Endodermal cell (in vitro differentiated cells): ENCODE data around the gene RPAP3. TPM values are rescaled to one million over a fixed set of nuclear protein-coding genes. Genes with fewer than 3 reads are reported as not detected.

Experiments used
- DNase-seq: peaks from one replicate; pipeline ENCODE4 v3.0.0-alpha.2; 2017
- H3K27ac ChIP-seq: 2 replicates; pipeline ENCODE4 v1.5.1; 2013; ENCODE audit warnings: mild to moderate bottlenecking, low read depth, low read length, moderate library complexity
- H3K27me3 ChIP-seq: 2 replicates; pipeline ENCODE4 v1.6.1; 2013; ENCODE audit warnings: mild to moderate bottlenecking, low read length, moderate library complexity; ENCODE audit not compliant: insufficient read depth, control insufficient read depth, poor library complexity, severe bottlenecking
- H3K36me3 ChIP-seq: 2 replicates; pipeline ENCODE4 v1.7.0; 2013; ENCODE audit warnings: mild to moderate bottlenecking, low read length, moderate library complexity; ENCODE audit not compliant: control insufficient read depth, insufficient read depth
- H3K4me1 ChIP-seq: one replicate; pipeline ENCODE4 v1.7.0; 2013; ENCODE audit warnings: low read length; ENCODE audit not compliant: control insufficient read depth, insufficient read depth
- H3K4me3 ChIP-seq: 2 replicates; pipeline ENCODE4 v1.5.1; 2013; ENCODE audit warnings: mild to moderate bottlenecking, low read length, moderate library complexity
- H3K9ac ChIP-seq: 2 replicates; pipeline ENCODE4 v1.6.1; 2013; ENCODE audit warnings: mild to moderate bottlenecking, low read length, moderate library complexity; ENCODE audit not compliant: poor library complexity, severe bottlenecking; ENCODE audit errors: extremely low read depth
- H3K9me3 ChIP-seq: 2 replicates; pipeline ENCODE4 v1.6.1; 2013; ENCODE audit warnings: mild to moderate bottlenecking, low read length, moderate library complexity; ENCODE audit not compliant: control insufficient read depth
- H3K27ac Mint-ChIP-seq: 2 replicates; pipeline ENCODE4 v1.8.0; 2020; ENCODE audit warnings: mixed read lengths
- H3K27me3 Mint-ChIP-seq: 2 replicates; pipeline ENCODE4 v1.8.0; 2021; ENCODE audit warnings: mild to moderate bottlenecking, mixed read lengths; ENCODE audit not compliant: insufficient read depth
- H3K36me3 Mint-ChIP-seq: 2 replicates; pipeline ENCODE4 v1.8.0; 2020; ENCODE audit warnings: low read depth, mixed read lengths
- H3K4me1 Mint-ChIP-seq: 2 replicates; pipeline ENCODE4 v1.8.0; 2020; ENCODE audit warnings: mixed read lengths
- H3K4me3 Mint-ChIP-seq: 2 replicates; pipeline ENCODE4 v1.8.0; 2020; ENCODE audit warnings: mild to moderate bottlenecking, moderate library complexity, mixed read lengths
- H3K9me3 Mint-ChIP-seq: 2 replicates; pipeline ENCODE4 v1.8.0; 2020; ENCODE audit warnings: mild to moderate bottlenecking, mixed read lengths
- CTCF ChIP-seq: fragments of 200-600 bp; sonication (generic); conservative IDR thresholded peaks from 2 replicates; pipeline ENCODE4 v1.5.0; 2021; ENCODE audit warnings: antibody characterized with exemption, mild to moderate bottlenecking
- WGBS, 2 experiments: methylation state at CpG; one replicate each; pipeline versions ENCODE4 v1.1.5 to v1.1.7; 2013; ENCODE audit warnings: missing lambda C conversion rate in 2 of 2, mixed read lengths in 1 of 2; ENCODE audit not compliant: insufficient coverage in 1 of 2, insufficient read length in 1 of 2; 5-methylcytosine and 5-hydroxymethylcytosine counted together
- total RNA-seq, 2 donors: library from RNA; stranded (reverse); fragmentation: NEBNext Ultra II Directional in 1 of 2; extraction: Animal tissue kit (Norgen Biotek cat#: 25700) in 1 of 2; gene quantifications; 2 replicates in 1 of 2; 3 replicates in 1 of 2; pipeline ENCODE4 v1.2.1, GENCODE V29; 2021

RPAP3 gene
- total RNA-seq, 2 donors from 2014 or later: 52.0 to 56.9 TPM

- no peaks in the 10 kb centered on the region for H3K27me3 ChIP-seq
- H3K4me1 ChIP-seq: peaks cover 5% of the 10 kb centered on the region
- no peak overlapping the region for H3K9ac ChIP-seq
- DNase-seq: no peak
- Mint-ChIP-seq H3K4me3 (no peak overlapping the region), H3K9me3 (no peaks in the 10 kb centered on the region), H3K27me3 (no peaks in the 10 kb centered on the region), H3K27ac (no peak overlapping the region), H3K36me3 (no peaks in the 10 kb centered on the region), H3K4me1 (peaks cover 27% of the 10 kb centered on the region)
- TF ChIP-seq CTCF: no peak
- peaks cover 4% of the 10 kb centered on the region for H3K36me3 ChIP-seq
- H3K9me3 ChIP-seq: no peaks in the 10 kb centered on the region
- no peak overlapping the region for H3K4me3 ChIP-seq
- WGBS, 2 experiments: 84 to 91% methylated on average over 4 to 5 of the region's 5 CpGs
- no peak overlapping the region for H3K27ac ChIP-seq
Observed at GRCh38 chr12:47707905-47708543, 2.2 kb upstream of the RPAP3 start.

- TF ChIP-seq CTCF: no peak
- Histone ChIP-seq H3K9ac (no peak overlapping the region), H3K9me3 (no peaks in the 10 kb centered on the region), H3K27ac (no peak overlapping the region), H3K36me3 (peaks cover 10% of the 10 kb centered on the region), H3K4me3 (no peak overlapping the region), H3K27me3 (no peaks in the 10 kb centered on the region), H3K4me1 (peaks cover 4% of the 10 kb centered on the region)
- Mint-ChIP-seq H3K27me3 (no peaks in the 10 kb centered on the region), H3K4me1 (peaks cover 23% of the 10 kb centered on the region), H3K27ac (no peak overlapping the region), H3K9me3 (no peaks in the 10 kb centered on the region), H3K4me3 (no peak overlapping the region), H3K36me3 (peaks cover 2% of the 10 kb centered on the region)
- no peak for DNase-seq
Observed at GRCh38 chr12:47707355-47707754, 1.5 kb upstream of the RPAP3 start.

GRCh38 chr12:47705229-47705565, 633 bp downstream of the RPAP3 start:
- H3K9ac ChIP-seq: peak overlapping the region; percentile 40
- H3K4me3 ChIP-seq: peak overlapping the region; percentile 87
- peak overlapping the region; percentile 83 for H3K4me3 Mint-ChIP-seq
- no peak for TF ChIP-seq CTCF
- H3K36me3 ChIP-seq: peaks cover 28% of the 10 kb centered on the region
- H3K27ac Mint-ChIP-seq: no peak overlapping the region
- no peaks in the 10 kb centered on the region for H3K4me1 ChIP-seq
- H3K9me3 ChIP-seq: no peaks in the 10 kb centered on the region
- H3K9me3 Mint-ChIP-seq: no peaks in the 10 kb centered on the region
- no peaks in the 10 kb centered on the region for H3K27me3 ChIP-seq
- no peak for DNase-seq
- H3K27me3 Mint-ChIP-seq: no peaks in the 10 kb centered on the region
- 15% methylated on average over 9 of the region's 9 CpGs; no CpG with 5 or more reads in 1 of the 2 experiments for WGBS, 2 experiments
- peaks cover 10% of the 10 kb centered on the region for H3K36me3 Mint-ChIP-seq
- H3K27ac ChIP-seq: no peak overlapping the region
- peaks cover 16% of the 10 kb centered on the region for H3K4me1 Mint-ChIP-seq
